PC-9 (cell line): ENCODE measurements around the gene GDF7. TPM values are rescaled to one million over a fixed set of nuclear protein-coding genes. Genes with fewer than 3 reads are reported as not detected.
"Not testable (repeated sequence)": the region's sequence is repeated elsewhere in the genome, so short reads cannot be mapped to it uniquely, and the experiment has no call there.

Source experiments
- BruUV-seq: library from RNA; stranded (reverse); fragments of 400-500 nt; replicated peaks from 2 replicates; lab custom pipeline; 2021; lab: Mats Ljungman, UMichigan
- CTCF ChIA-PET: fragments of 300-600 bp; sonication (Branson Sonifier 250); formaldehyde crosslinking; loops from one replicate; lab custom pipeline; 2022; ENCODE audit warnings: antibody characterized with exemption; lab: Charles Lee
- POLR2A ChIA-PET: fragments of 300-600 bp; sonication (Branson Sonifier 250); formaldehyde crosslinking; loops from one replicate; lab custom pipeline; 2022; ENCODE audit warnings: antibody characterized with exemption; ENCODE audit not compliant: unreplicated experiment; lab: Charles Lee
- DNase-seq, 2 experiments: peaks; one replicate each; pipeline versions ENCODE4 v3.0.0 to v3.0.0-alpha.2; 2015 to 2022; ENCODE audit warnings: mixed read lengths in 1 of 2
- H2AFZ ChIP-seq: fragments of 200-600 bp; sonication (generic); 2 replicates; pipeline ENCODE4 v1.8.1; 2017; ENCODE audit warnings: antibody characterized with exemption
- H3F3A ChIP-seq: fragments of 200-600 bp; sonication (generic); 2 replicates; pipeline ENCODE4 v1.8.1; 2017; ENCODE audit warnings: antibody characterized with exemption, mild to moderate bottlenecking, low read depth; ENCODE audit not compliant: insufficient read depth
- H3K27ac ChIP-seq: fragments of 200-600 bp; sonication (generic); 2 replicates; pipeline ENCODE4 v1.6.1; 2016; ENCODE audit warnings: mixed run types
- H3K27me3 ChIP-seq: fragments of 200-600 bp; sonication (generic); 2 replicates; pipeline ENCODE4 v1.6.1; 2016; ENCODE audit warnings: low read depth, mixed run types; ENCODE audit not compliant: insufficient read depth
- H3K36me3 ChIP-seq: fragments of 200-600 bp; sonication (generic); 2 replicates; pipeline ENCODE4 v1.6.1; 2016; ENCODE audit warnings: low read depth, mixed run types
- H3K4me1 ChIP-seq: fragments of 200-600 bp; sonication (generic); replicated peaks from 2 replicates; pipeline ENCODE4 v1.6.1; 2016; ENCODE audit warnings: mixed run types; ENCODE audit not compliant: insufficient read depth
- H3K4me2 ChIP-seq: fragments of 200-600 bp; sonication (generic); 2 replicates; pipeline ENCODE4 v1.6.1; 2017; ENCODE audit warnings: mixed run types
- H3K4me3 ChIP-seq: fragments of 200-600 bp; sonication (generic); 2 replicates; pipeline ENCODE4 v1.6.1; 2016; ENCODE audit warnings: mixed run types
- H3K79me2 ChIP-seq: fragments of 200-600 bp; sonication (generic); 2 replicates; pipeline ENCODE4 v1.6.1; 2017; ENCODE audit warnings: low read depth, mixed run types
- H3K9me2 ChIP-seq: fragments of 200-600 bp; sonication (generic); 2 replicates; pipeline ENCODE4 v1.8.1; 2017; ENCODE audit warnings: mild to moderate bottlenecking; ENCODE audit not compliant: insufficient read depth
- H3K9me3 ChIP-seq: fragments of 200-600 bp; sonication (generic); 2 replicates; pipeline ENCODE4 v1.8.1; 2016; ENCODE audit warnings: low read depth; ENCODE audit not compliant: insufficient read depth
- H4K20me1 ChIP-seq: fragments of 200-600 bp; sonication (generic); 2 replicates; pipeline ENCODE4 v1.8.1; 2017; ENCODE audit not compliant: insufficient read depth
- CTCF ChIP-seq: fragments of 200-600 bp; sonication (generic); conservative IDR thresholded peaks from 2 replicates; pipeline ENCODE4 v1.6.1; 2017; ENCODE audit warnings: mixed run types, antibody characterized with exemption, mild to moderate bottlenecking, moderate library complexity
- EZH2 ChIP-seq: fragments of 200-600 bp; sonication (generic); IDR thresholded peaks from 2 replicates; pipeline ENCODE4 v1.8.0; 2017; ENCODE audit warnings: antibody characterized with exemption, low read depth
- intact Hi-C: fragments of 100-400 bp; cut with micrococcal nuclease; formaldehyde crosslinking; loops from one replicate; pipeline ENCODE4 v1.10.0; 2022; ENCODE audit not compliant: unreplicated experiment
- total RNA-seq: library from RNA; stranded (reverse); gene quantifications from 2 replicates; pipeline ENCODE4 v1.2.3, GENCODE V29; 2021

GDF7 gene
- total RNA-seq, 1 experiment from 2014 or later, result 0.04 TPM

- Histone ChIP-seq H3K36me3 (no peaks in the 10 kb centered on the region), H3K27ac (no peak overlapping the region), H3K4me3 (no peak overlapping the region), H3K4me2 (no peak overlapping the region), H3K9me2 (no peaks in the 10 kb centered on the region), H2AFZ (no peak overlapping the region), H3K4me1 (no peaks in the 10 kb centered on the region), H3F3A (no peaks in the 10 kb centered on the region), H3K9me3 (no peaks in the 10 kb centered on the region), H3K27me3 (no peaks in the 10 kb centered on the region), H3K79me2 (no peaks in the 10 kb centered on the region), H4K20me1 (no peaks in the 10 kb centered on the region)
- ChIA-PET POLR2A (no interaction called here), CTCF (no interaction called here)
- DNase-seq, result no peak
- BruUV-seq, result no TSS peak
- TF ChIP-seq EZH2, result no peak
- TF ChIP-seq CTCF, result no peak
- intact Hi-C loops, result no loop called here
Measured at GRCh38 chr2:20706786-20707185, 39.8 kb downstream of the GDF7 start.

- no TSS peak for BruUV-seq
- no peaks in the 10 kb centered on the region for H3F3A ChIP-seq
- CTCF ChIA-PET, result no interaction called here
Measured at GRCh38 chr2:20707601-20708000, 40.7 kb downstream of the GDF7 start.

GRCh38 chr2:20711641-20712040, 44.7 kb downstream of the GDF7 start:
- H3K79me2 ChIP-seq, H3K4me2 ChIP-seq, H2AFZ ChIP-seq, BruUV-seq, CTCF ChIA-PET, H3K9me3 ChIP-seq, DNase-seq, H3K27me3 ChIP-seq, H3K4me3 ChIP-seq, H3K27ac ChIP-seq, intact Hi-C loops, H3K4me1 ChIP-seq, H4K20me1 ChIP-seq, H3K9me2 ChIP-seq, POLR2A ChIA-PET, H3F3A ChIP-seq, H3K36me3 ChIP-seq: not testable (repeated sequence)

More at GRCh38 chr2:20707601-20708000, 40.7 kb downstream of the GDF7 start:
- DNase-seq, result no peak
- no peak overlapping the region for H3K4me3 ChIP-seq
- POLR2A ChIA-PET, result no interaction called here
- intact Hi-C loops, result no loop called here
- no peak overlapping the region for H3K27ac ChIP-seq
- no peaks in the 10 kb centered on the region for H3K9me3 ChIP-seq
- no peak overlapping the region for H2AFZ ChIP-seq
- no peak overlapping the region for H3K4me2 ChIP-seq
- H3K27me3 ChIP-seq, result no peaks in the 10 kb centered on the region
- H3K79me2 ChIP-seq, result no peaks in the 10 kb centered on the region
- H3K36me3 ChIP-seq, result no peaks in the 10 kb centered on the region
- H4K20me1 ChIP-seq, result no peaks in the 10 kb centered on the region
- H3K9me2 ChIP-seq, result no peaks in the 10 kb centered on the region
- no peaks in the 10 kb centered on the region for H3K4me1 ChIP-seq
- no peak for TF ChIP-seq CTCF
- no peak for TF ChIP-seq EZH2

GRCh38 chr2:20713585-20713984, 46.6 kb downstream of the GDF7 start:
- H3K4me1 ChIP-seq, POLR2A ChIA-PET, H3K9me3 ChIP-seq, CTCF ChIA-PET, H3K27me3 ChIP-seq, H3K27ac ChIP-seq, H4K20me1 ChIP-seq, H2AFZ ChIP-seq, H3K36me3 ChIP-seq, H3K4me3 ChIP-seq, BruUV-seq, H3K79me2 ChIP-seq, intact Hi-C loops, H3F3A ChIP-seq, DNase-seq, H3K4me2 ChIP-seq, H3K9me2 ChIP-seq: not testable (repeated sequence)

- POLR2A ChIA-PET, H3K27me3 ChIP-seq, H4K20me1 ChIP-seq, DNase-seq, H3K27ac ChIP-seq, BruUV-seq, H3K79me2 ChIP-seq, H3K4me3 ChIP-seq, H2AFZ ChIP-seq, H3F3A ChIP-seq, H3K4me1 ChIP-seq, H3K4me2 ChIP-seq, H3K9me3 ChIP-seq, intact Hi-C loops, H3K36me3 ChIP-seq, CTCF ChIA-PET, H3K9me2 ChIP-seq: not testable (repeated sequence)
Measured at GRCh38 chr2:20714412-20714811, 47.5 kb downstream of the GDF7 start.

GRCh38 chr2:20716164-20716563, 49.2 kb downstream of the GDF7 start:
- H3K79me2 ChIP-seq, BruUV-seq, H3K4me1 ChIP-seq, H3K4me2 ChIP-seq, H3K9me3 ChIP-seq, H3K9me2 ChIP-seq, H3K4me3 ChIP-seq, H2AFZ ChIP-seq, H3K27me3 ChIP-seq, H3K27ac ChIP-seq, DNase-seq, intact Hi-C loops, H3F3A ChIP-seq, H4K20me1 ChIP-seq, H3K36me3 ChIP-seq, CTCF ChIA-PET, POLR2A ChIA-PET: not testable (repeated sequence)
